Measurements from ENCODE around the gene MMS22L. TPM values are rescaled to one million over a fixed set of nuclear protein-coding genes. Genes with fewer than 3 reads are reported as not detected.

Gene MMS22L
- total and polyA plus RNA-seq, 2 of the 4 experiments (the other 2 are of a cell fraction), result 6.1 to 18.6 TPM

GRCh38 chr6:97269821-97270220 lies 13.2 kb downstream of the MMS22L start:
- no peaks in the 10 kb centered on the region for H3K4me1 ChIP-seq (ENCODE audit: control insufficient read depth, insufficient read depth, low read length)
- H4K91ac ChIP-seq (ENCODE audit: insufficient read depth, low read depth, low read length), result no peak overlapping the region
- H3K14ac ChIP-seq (replicated peaks; ENCODE audit: low read depth, low read length), result no peak overlapping the region
- ChIA-PET POLR2A (ENCODE audit: unreplicated experiment) (no interaction called here), CTCF (no interaction called here)
- no peak overlapping the region for H3K27ac ChIP-seq (ENCODE audit: insufficient read depth, low read length)
- H2BK20ac ChIP-seq (ENCODE audit: low read depth, low read length), result no peak overlapping the region
- intact Hi-C loops (cut with micrococcal nuclease), result loop anchor here (2.0 kb wide), 1 partner anchor 23 kb away; no protein-coding TSS in a partner anchor
- no peaks in the 10 kb centered on the region for H3K27me3 ChIP-seq (ENCODE audit: control insufficient read depth, insufficient read depth, low read length)
- H3K4me2 ChIP-seq (ENCODE audit: low read depth, low read length), result no peak overlapping the region
- no peaks in the 10 kb centered on the region for H3K9me1 ChIP-seq (ENCODE audit: insufficient read depth, low read length)
- peaks cover 3 to 4% of the 10 kb centered on the region in 2 experiments; a peak in 2 of 4 replicates for H3K79me1 ChIP-seq (ENCODE audit: low read depth in 1 of 2, low read length in 2 of 2)
- H3K9me3 ChIP-seq (ENCODE audit: control insufficient read depth, insufficient read depth, low read length), result no peaks in the 10 kb centered on the region
- no peak overlapping the region for H3K23ac ChIP-seq (ENCODE audit: low read depth, low read length)
- H2BK120ac ChIP-seq (ENCODE audit: low read depth, low read length), result no peak overlapping the region
- H3K56ac ChIP-seq (ENCODE audit: extremely low read depth, insufficient read depth, low read length), result no peak overlapping the region
- no peak overlapping the region for H2BK5ac ChIP-seq (ENCODE audit: low read depth, low read length, poor library complexity, severe bottlenecking)
- no peak overlapping the region for H4K5ac ChIP-seq (ENCODE audit: low read depth, low read length)
- H4K8ac ChIP-seq (ENCODE audit: low read depth in 2 of 2, low read length in 2 of 2), result no peak overlapping the region
- dilution Hi-C loops (cut with HindIII; ENCODE audit: low sequenced_read_pairs, unreplicated experiment), result no loop called here
- no peak overlapping the region for H3K18ac ChIP-seq (ENCODE audit: low read depth, low read length)
- no peak overlapping the region for H2AK9ac ChIP-seq (replicated peaks; ENCODE audit: low read depth, low read length, poor library complexity)
- no peaks in the 10 kb centered on the region for H4K20me1 ChIP-seq (ENCODE audit: insufficient read depth, low read length)
- TF ChIP-seq USF2 (IDR thresholded peaks at IDR 0.05; ENCODE audit: low read depth, low read length) (no peak), BHLHE40 (IDR thresholded peaks at IDR 0.05; ENCODE audit: low read depth, low read length) (no peak), RAD21 (IDR thresholded peaks at IDR 0.05; ENCODE audit: low read length) (no peak), RFX5 (IDR thresholded peaks at IDR 0.05; ENCODE audit: low read depth, low read length) (no peak), SMC3 (IDR thresholded peaks at IDR 0.05; ENCODE audit: low read depth, low read length) (no peak), MXI1 (IDR thresholded peaks at IDR 0.05; ENCODE audit: borderline replicate concordance, low read depth, low read length) (no peak), MAFK (IDR thresholded peaks at IDR 0.05; ENCODE audit: low read depth, low read length) (no peak)
- WGBS, 2 experiments (ENCODE audit: extremely low coverage in 2 of 2, insufficient read length in 1 of 2), result no CpG with 5 or more reads among the region's 1 CpG
- ATAC-seq (ENCODE audit: low read depth) (no peak), DNase-seq (no peak)
- H2AFZ ChIP-seq (replicated peaks; ENCODE audit: low read length, poor library complexity), result no peak overlapping the region
- H3K36me3 ChIP-seq (ENCODE audit: control insufficient read depth, insufficient read depth, low read length), result peaks cover 3% of the 10 kb centered on the region; the same call in 1 of the 2 replicates
- no peak overlapping the region for H3K4me3 ChIP-seq (ENCODE audit: insufficient read depth, low read depth, low read length)
- H3K4ac ChIP-seq (ENCODE audit: low read depth, low read length), result no peak overlapping the region
- in situ Hi-C loops (cut with MboI; ENCODE audit: low sequenced_read_pairs), result no loop called here
- no peak overlapping the region for H2BK15ac ChIP-seq (ENCODE audit: low read depth, low read length)
- no TSS peak for BruUV-seq (replicated peaks)
- no peak overlapping the region for H2AK5ac ChIP-seq (ENCODE audit: low read depth, low read length)
- H3K9ac ChIP-seq (ENCODE audit: low read depth, low read length), result no peak overlapping the region
